Upper lobe of left lung (tissue), 6 donors: ENCODE data around the gene AGBL4. TPM values are rescaled to one million over a fixed set of nuclear protein-coding genes. Genes with fewer than 3 reads are reported as not detected.
A peak's percentile ranks its signal among the peaks of the same experiment; 100 is the strongest.

Experiments
- ATAC-seq, 2 donors: fragments of 200-7000 bp; cut with Tn5 transposase; one replicate each; pipeline ENCODE4 v1.9.1; 2022; ENCODE audit warnings: mild to moderate bottlenecking in 2 of 2, moderate library complexity in 2 of 2; ENCODE audit not compliant: low FRiP score in 2 of 2
- DNase-seq, 2 donors: peaks; one replicate each; pipeline ENCODE4 v3.0.0-alpha.2; 2019 to 2020
- H3K27ac ChIP-seq, 4 donors: fragments of 200-600 bp; sonication (generic); one replicate each; pipeline ENCODE4 v1.5.1; 2016 to 2019
- H3K27me3 ChIP-seq, 4 donors: fragments of 200-600 bp; sonication (generic); one replicate each; pipeline ENCODE4 v1.5.1; 2017 to 2019
- H3K36me3 ChIP-seq, 4 donors: fragments of 200-600 bp; sonication (generic); one replicate each; pipeline ENCODE4 v1.5.1; 2016 to 2019
- H3K4me1 ChIP-seq, 4 donors: fragments of 200-600 bp; sonication (generic); one replicate each; pipeline ENCODE4 v1.5.1; 2018 to 2019
- H3K4me3 ChIP-seq, 4 donors: fragments of 200-600 bp; sonication (generic); one replicate each; pipeline ENCODE4 v1.5.1; 2017 to 2019; ENCODE audit warnings: mild to moderate bottlenecking in 2 of 4, moderate library complexity in 1 of 4
- H3K9me3 ChIP-seq, 4 donors: fragments of 200-600 bp; sonication (generic); one replicate each; pipeline ENCODE4 v1.5.1; 2018 to 2019
- EP300 ChIP-seq, 4 donors: sonication (generic); formaldehyde crosslinking; IDR thresholded peaks; one replicate each; pipeline ENCODE4 v1.5.1; 2017; ENCODE audit warnings: antibody characterized with exemption in 4 of 4, control low read depth in 2 of 4
- POLR2A ChIP-seq, 4 donors: fragments of 450-650 bp; IDR thresholded peaks; one replicate each; pipeline ENCODE4 v1.5.1; 2016 to 2017; ENCODE audit warnings: antibody characterized with exemption in 4 of 4, mild to moderate bottlenecking in 2 of 4
- POLR2AphosphoS5 ChIP-seq, 2 donors: sonication (generic); formaldehyde crosslinking; IDR thresholded peaks; one replicate each; pipeline ENCODE4 v1.5.1; 2017; ENCODE audit warnings: antibody characterized with exemption in 2 of 2
- WGBS, 2 donors: methylation state at CpG; one replicate each; pipeline ENCODE4 v1.1.5; 2017 to 2018; 5-methylcytosine and 5-hydroxymethylcytosine counted together
- total RNA-seq, 6 donors: library from RNA; depleted of rRNA in 4 of 6; stranded (reverse); fragments of >200 nt in 4 of 6; gene quantifications; one replicate each; pipeline versions ENCODE4 v1.1.0 to v1.2.1, GENCODE V29; 2016 to 2021
- TF ChIP-seq, protein P1 (sequence below), 6 experiments: fragments of 450-650 bp in 4 of 6; fragments of 200-600 bp in 2 of 6; sonication (generic) in 2 of 6; IDR thresholded peaks; one replicate each; pipeline ENCODE4 v1.5.1; 2016 to 2019; ENCODE audit warnings: antibody characterized with exemption in 6 of 6
- donor health status: DM: no; HTN: no; CAD: no; lungs with moderate emphysema.
- donor health status: DM: no; HTN: yes; CAD: no; lungs with severe emphysema.

Gene AGBL4
- total RNA-seq, 6 donors from 2014 or later: 0.57 to 10.5 (median 1.5) TPM

DNA sequence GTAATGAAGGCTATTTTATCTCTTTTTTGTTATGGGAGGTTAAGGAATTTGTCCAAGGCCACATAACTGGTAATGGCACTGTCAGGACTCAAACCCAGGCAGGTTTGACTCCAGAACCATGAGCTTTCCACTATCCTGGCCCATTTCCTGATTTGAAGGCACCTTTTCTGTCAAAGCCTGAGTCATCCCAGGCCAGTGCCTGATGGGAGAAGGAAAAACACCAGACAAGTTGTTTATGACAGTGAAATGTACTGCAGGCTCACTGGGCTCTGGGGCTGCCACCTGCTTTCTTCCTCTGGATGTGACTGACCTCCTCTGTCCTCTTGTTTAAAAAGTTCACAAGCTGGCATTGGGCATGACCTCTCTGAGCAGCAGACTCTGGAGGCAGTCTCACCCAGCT lies 1479.9 kb downstream of the AGBL4 start:
- Histone ChIP-seq H3K4me3 (no peak overlapping the region), H3K27me3 (no peaks in the 10 kb centered on the region), H3K9me3 (no peaks in the 10 kb centered on the region), H3K4me1 (no peaks in the 10 kb centered on the region), H3K36me3 (no peaks in the 10 kb centered on the region), H3K27ac (no peak overlapping the region)
- DNase-seq (no peak), ATAC-seq (no peak)
- no peak for TF ChIP-seq EP300 (IDR thresholded peaks at IDR 0.05)
- no peak for TF ChIP-seq POLR2A (IDR thresholded peaks at IDR 0.05)

DNA sequence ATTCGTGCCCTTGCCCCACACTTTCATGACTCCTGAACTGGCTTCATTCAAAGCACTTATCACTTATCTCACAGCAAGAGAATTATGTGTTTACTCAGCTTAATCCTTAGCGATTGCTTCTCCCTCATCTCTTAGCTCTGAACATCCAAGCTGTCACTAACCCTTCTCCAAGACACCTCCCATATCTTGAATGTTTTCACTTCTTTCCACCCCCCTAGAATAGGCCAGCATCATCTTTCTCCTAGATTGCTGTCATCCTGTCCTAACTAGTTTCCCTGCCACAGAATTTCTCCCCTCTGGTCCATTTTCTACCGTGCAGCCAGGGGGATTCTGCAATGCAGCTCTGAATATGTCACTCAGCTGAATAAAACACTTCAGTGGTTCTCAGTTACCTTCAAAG lies 1483.2 kb downstream of the AGBL4 start:
- Histone ChIP-seq H3K27me3 (no peaks in the 10 kb centered on the region), H3K9me3 (no peaks in the 10 kb centered on the region), H3K27ac (no peak overlapping the region), H3K36me3 (no peaks in the 10 kb centered on the region), H3K4me3 (no peak overlapping the region), H3K4me1 (no peaks in the 10 kb centered on the region)
- WGBS, 2 donors: 34 to 35% methylated on average over 3 of the region's 3 CpGs
- TF ChIP-seq, protein P1, sequence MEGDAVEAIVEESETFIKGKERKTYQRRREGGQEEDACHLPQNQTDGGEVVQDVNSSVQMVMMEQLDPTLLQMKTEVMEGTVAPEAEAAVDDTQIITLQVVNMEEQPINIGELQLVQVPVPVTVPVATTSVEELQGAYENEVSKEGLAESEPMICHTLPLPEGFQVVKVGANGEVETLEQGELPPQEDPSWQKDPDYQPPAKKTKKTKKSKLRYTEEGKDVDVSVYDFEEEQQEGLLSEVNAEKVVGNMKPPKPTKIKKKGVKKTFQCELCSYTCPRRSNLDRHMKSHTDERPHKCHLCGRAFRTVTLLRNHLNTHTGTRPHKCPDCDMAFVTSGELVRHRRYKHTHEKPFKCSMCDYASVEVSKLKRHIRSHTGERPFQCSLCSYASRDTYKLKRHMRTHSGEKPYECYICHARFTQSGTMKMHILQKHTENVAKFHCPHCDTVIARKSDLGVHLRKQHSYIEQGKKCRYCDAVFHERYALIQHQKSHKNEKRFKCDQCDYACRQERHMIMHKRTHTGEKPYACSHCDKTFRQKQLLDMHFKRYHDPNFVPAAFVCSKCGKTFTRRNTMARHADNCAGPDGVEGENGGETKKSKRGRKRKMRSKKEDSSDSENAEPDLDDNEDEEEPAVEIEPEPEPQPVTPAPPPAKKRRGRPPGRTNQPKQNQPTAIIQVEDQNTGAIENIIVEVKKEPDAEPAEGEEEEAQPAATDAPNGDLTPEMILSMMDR (IDR thresholded peaks at IDR 0.05): no peak
- no peak for TF ChIP-seq POLR2AphosphoS5 (IDR thresholded peaks at IDR 0.05)
- DNase-seq (no peak), ATAC-seq (no peak)

DNA sequence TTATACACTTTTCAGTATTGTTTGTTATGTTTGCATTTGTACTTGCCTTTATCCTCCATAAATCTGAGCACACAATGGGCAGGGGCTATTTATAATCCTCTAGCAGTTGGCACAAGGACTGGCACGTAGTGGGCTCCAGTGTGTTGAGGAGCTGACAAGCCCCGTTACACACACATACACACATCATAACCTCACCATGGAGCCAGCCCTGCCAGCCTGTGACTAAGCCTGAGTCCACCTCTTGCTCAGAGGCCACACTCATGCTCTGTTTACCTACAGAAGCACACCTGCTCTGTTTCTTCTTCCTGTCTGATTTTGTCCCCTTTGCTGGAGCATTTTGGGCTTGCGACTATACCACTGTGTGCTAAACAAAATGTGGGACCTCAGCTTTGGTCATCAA lies 1487.3 kb downstream of the AGBL4 start:
- Histone ChIP-seq H3K27ac (no peak overlapping the region), H3K4me1 (no peaks in the 10 kb centered on the region), H3K9me3 (no peaks in the 10 kb centered on the region), H3K36me3 (no peaks in the 10 kb centered on the region), H3K27me3 (no peaks in the 10 kb centered on the region), H3K4me3 (no peak overlapping the region)
- DNase-seq: no peak
- no peak for ATAC-seq
- WGBS, 2 donors: 75 to 87% methylated on average over 3 of the region's 3 CpGs
- TF ChIP-seq, protein P1 (IDR thresholded peaks at IDR 0.05): no peak
- TF ChIP-seq POLR2AphosphoS5 (IDR thresholded peaks at IDR 0.05) (no peak), POLR2A (IDR thresholded peaks at IDR 0.05) (no peak), EP300 (IDR thresholded peaks at IDR 0.05) (no peak)

DNA sequence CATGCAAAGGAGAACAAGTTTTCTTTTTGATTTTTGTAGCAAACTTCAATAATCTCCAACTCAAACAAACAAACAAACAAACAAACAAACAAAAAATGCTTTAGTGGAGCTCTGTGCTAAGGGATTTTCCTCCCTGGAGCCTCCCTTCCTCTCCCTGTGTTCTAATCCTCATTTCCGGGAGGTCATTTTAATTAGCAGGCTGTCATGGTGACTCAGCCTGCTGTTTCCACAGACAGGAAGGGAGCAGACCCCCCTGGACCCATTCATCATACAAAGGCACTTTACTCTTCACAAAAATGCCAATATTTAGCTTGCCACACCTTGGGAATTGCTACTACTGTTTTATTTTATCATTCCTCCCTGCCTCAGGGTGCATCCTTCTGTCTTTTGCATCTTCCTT lies 1490.8 kb downstream of the AGBL4 start:
- DNase-seq (no peak), ATAC-seq (no peak)
- 22 to 26% methylated on average over 1 of the region's 1 CpG for WGBS, 2 donors
- no peak for TF ChIP-seq POLR2A (IDR thresholded peaks at IDR 0.05)
- TF ChIP-seq EP300 (IDR thresholded peaks at IDR 0.05): no peak
- TF ChIP-seq, protein P1 (IDR thresholded peaks at IDR 0.05): no peak
- no peak for TF ChIP-seq POLR2AphosphoS5 (IDR thresholded peaks at IDR 0.05)
- H3K9me3 ChIP-seq: no peaks in the 10 kb centered on the region
- no peak overlapping the region for H3K4me3 ChIP-seq
- no peaks in the 10 kb centered on the region for H3K4me1 ChIP-seq
- no peak overlapping the region for H3K27ac ChIP-seq
- no peaks in the 10 kb centered on the region for H3K27me3 ChIP-seq
- H3K36me3 ChIP-seq: no peaks in the 10 kb centered on the region

DNA sequence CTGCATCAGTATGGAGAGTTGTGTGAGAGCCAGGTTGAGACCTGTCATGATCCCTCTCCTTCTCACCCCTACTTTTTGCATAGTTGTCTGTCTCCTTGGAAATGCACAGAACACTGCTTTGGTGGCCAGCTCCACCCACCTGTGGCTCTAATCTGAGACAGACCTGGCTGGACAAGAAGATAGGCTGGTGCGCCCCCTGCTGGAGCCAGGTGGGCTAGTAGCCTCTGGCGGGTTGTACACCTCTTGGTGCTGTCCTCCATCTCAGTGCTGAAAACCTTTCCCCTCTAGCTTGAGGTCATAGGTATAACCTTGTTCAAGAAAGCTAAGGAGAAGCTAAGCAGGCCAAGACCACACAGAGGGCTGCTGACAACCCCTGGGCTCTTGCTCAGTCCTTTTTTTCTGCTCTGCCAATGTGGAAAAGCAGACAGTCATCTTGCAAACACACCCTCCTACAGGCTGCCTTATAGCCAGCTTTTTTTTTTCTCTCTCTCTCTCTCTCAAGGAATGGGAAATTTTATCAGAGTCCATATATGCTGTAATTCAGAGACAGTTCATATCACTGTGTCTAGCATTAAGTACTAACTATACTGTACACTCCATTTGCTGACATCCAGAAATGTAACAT lies 1492.9 kb downstream of the AGBL4 start:
- H3K9me3 ChIP-seq: no peaks in the 10 kb centered on the region
- H3K36me3 ChIP-seq: no peaks in the 10 kb centered on the region
- no peaks in the 10 kb centered on the region for H3K27me3 ChIP-seq
- no peak overlapping the region for H3K4me3 ChIP-seq
- peaks cover 0 to 4% (median 0%) of the 10 kb centered on the region in 4 donors for H3K4me1 ChIP-seq
- TF ChIP-seq POLR2A (IDR thresholded peaks at IDR 0.05) (no peak), POLR2AphosphoS5 (IDR thresholded peaks at IDR 0.05) (no peak), EP300 (IDR thresholded peaks at IDR 0.05) (no peak)
- TF ChIP-seq, protein P1 (IDR thresholded peaks at IDR 0.05): peak; percentile 19 to 44 (median 40)
- no peak overlapping the region for H3K27ac ChIP-seq
- peak; percentile 61 to 63 for DNase-seq
- peak; percentile 38 to 40 for ATAC-seq
- 0 to 6% methylated on average over 1 to 2 of the region's 2 CpGs for WGBS, 2 donors
